ENCODE data around the gene EHD1.

DNA sequence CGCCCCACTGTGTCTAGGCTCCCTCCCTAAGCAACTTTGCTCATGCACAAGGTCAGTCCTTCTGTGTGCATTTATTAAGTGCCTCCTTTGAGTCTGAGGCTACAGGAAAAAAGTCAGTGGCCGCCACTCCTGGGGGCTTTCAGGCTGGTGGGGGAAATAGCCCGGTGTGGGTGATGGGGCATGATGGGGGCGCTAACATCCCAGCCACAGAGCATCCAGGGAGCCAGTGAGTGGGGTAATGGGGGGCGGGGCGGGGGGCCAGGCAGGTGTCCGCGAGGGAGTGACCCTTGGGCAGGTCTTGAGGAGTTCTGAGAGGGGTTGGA lies 9.9 kb upstream of the EHD1 start:
- TF ChIP-seq, protein P1, sequence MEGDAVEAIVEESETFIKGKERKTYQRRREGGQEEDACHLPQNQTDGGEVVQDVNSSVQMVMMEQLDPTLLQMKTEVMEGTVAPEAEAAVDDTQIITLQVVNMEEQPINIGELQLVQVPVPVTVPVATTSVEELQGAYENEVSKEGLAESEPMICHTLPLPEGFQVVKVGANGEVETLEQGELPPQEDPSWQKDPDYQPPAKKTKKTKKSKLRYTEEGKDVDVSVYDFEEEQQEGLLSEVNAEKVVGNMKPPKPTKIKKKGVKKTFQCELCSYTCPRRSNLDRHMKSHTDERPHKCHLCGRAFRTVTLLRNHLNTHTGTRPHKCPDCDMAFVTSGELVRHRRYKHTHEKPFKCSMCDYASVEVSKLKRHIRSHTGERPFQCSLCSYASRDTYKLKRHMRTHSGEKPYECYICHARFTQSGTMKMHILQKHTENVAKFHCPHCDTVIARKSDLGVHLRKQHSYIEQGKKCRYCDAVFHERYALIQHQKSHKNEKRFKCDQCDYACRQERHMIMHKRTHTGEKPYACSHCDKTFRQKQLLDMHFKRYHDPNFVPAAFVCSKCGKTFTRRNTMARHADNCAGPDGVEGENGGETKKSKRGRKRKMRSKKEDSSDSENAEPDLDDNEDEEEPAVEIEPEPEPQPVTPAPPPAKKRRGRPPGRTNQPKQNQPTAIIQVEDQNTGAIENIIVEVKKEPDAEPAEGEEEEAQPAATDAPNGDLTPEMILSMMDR (IDR thresholded peaks at IDR 0.05 in 8 of 11, conservative IDR thresholded peaks at IDR 0.05 in 3 of 11) = no peak
- TF ChIP-seq POLR2A (IDR thresholded peaks at IDR 0.05) (no peak), POLR2AphosphoS5 (IDR thresholded peaks at IDR 0.05) (no peak)
